Measurements from ENCODE around the gene C14orf180. TPM values are rescaled to one million over a fixed set of nuclear protein-coding genes. Genes with fewer than 3 reads are reported as not detected.

C14orf180 gene
- total RNA-seq, 1 donor = not detected

- H3K4me3 ChIP-seq (ENCODE audit: low read depth, low read length) = no peak overlapping the region
- TF ChIP-seq, protein P1, sequence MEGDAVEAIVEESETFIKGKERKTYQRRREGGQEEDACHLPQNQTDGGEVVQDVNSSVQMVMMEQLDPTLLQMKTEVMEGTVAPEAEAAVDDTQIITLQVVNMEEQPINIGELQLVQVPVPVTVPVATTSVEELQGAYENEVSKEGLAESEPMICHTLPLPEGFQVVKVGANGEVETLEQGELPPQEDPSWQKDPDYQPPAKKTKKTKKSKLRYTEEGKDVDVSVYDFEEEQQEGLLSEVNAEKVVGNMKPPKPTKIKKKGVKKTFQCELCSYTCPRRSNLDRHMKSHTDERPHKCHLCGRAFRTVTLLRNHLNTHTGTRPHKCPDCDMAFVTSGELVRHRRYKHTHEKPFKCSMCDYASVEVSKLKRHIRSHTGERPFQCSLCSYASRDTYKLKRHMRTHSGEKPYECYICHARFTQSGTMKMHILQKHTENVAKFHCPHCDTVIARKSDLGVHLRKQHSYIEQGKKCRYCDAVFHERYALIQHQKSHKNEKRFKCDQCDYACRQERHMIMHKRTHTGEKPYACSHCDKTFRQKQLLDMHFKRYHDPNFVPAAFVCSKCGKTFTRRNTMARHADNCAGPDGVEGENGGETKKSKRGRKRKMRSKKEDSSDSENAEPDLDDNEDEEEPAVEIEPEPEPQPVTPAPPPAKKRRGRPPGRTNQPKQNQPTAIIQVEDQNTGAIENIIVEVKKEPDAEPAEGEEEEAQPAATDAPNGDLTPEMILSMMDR (IDR thresholded peaks at IDR 0.05; ENCODE audit: insufficient read depth, low read length) = no peak
- no peak for DNase-seq (ENCODE audit: low read depth)
Measured at GRCh38 chr14:104537613-104537988, 42.0 kb upstream of the C14orf180 start.

DNA sequence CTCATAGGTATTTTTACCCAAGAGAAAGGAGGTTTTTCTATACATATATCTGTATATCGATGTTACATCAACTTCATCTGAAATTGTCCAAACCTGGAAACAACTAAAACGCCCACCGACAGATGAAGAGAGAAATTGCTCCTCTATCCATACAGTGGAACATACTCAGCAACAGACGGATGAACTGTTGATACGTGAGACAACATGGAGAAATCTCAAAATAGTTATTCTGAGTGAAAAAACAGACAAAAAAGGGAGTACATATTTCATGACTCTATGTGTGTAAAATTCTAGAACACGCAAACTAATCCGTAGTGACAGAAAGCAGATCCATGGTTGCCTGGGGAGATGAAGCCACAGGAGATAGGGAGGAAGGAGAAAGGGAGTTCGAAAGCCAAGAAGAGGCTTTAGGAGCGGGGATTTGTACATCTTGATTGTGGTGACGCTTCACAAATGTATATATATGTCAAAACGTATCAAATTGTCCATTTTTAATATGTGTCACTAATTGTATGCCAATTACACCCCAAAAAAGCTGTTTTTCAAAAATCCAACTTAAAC lies 37.6 kb upstream of the C14orf180 start:
- H3K4me3 ChIP-seq (ENCODE audit: low read depth, low read length) = no peak overlapping the region
- no peak for DNase-seq (ENCODE audit: low read depth)
- TF ChIP-seq, protein P1 (IDR thresholded peaks at IDR 0.05; ENCODE audit: insufficient read depth, low read length) = no peak

GRCh38 chr14:104542871-104543830 lies 36.4 kb upstream of the C14orf180 start:
- no peak overlapping the region for H3K4me3 ChIP-seq (ENCODE audit: low read depth, low read length)
- DNase-seq (ENCODE audit: low read depth) = no peak
- TF ChIP-seq, protein P1 (IDR thresholded peaks at IDR 0.05; ENCODE audit: insufficient read depth, low read length) = no peak

DNA sequence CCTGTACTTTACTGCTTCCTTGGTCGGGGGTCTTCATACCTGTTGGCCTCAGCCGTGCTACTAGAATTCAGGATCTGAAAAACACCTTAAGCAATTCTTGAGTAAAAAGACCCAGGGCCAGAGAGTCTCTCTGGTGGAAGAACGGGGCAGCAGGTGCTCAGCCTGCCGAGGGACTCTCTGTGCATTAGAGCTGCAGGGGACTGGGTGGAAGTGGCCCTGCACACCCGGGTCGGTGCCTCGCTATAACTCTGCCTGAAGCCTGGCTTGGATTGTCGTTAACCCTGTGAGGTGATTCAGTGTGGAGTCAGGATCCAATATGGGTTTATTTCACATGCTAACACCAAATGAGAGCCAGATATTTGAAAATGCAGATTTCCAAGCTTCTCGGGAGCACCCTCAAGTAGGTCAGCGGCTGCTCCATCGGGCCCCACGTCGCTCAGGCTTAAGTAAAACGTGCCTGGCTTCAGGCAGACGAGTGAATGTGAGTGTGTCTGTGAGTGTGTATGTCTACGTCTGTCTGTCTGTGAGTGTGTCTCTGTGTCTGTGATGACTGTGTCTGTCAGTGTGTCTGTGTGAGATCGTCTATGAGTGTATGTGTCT lies 35.1 kb upstream of the C14orf180 start:
- no peak for DNase-seq (ENCODE audit: low read depth)
- H3K4me3 ChIP-seq (ENCODE audit: low read depth, low read length) = no peak overlapping the region
- TF ChIP-seq, protein P1 (IDR thresholded peaks at IDR 0.05; ENCODE audit: insufficient read depth, low read length) = no peak

- no peak for DNase-seq (ENCODE audit: low read depth)
- TF ChIP-seq, protein P1 (IDR thresholded peaks at IDR 0.05; ENCODE audit: insufficient read depth, low read length) = no peak
- H3K4me3 ChIP-seq (ENCODE audit: low read depth, low read length) = no peak overlapping the region
Measured at GRCh38 chr14:104545151-104545941, 34.2 kb upstream of the C14orf180 start.

GRCh38 chr14:104545942-104546501 lies 33.5 kb upstream of the C14orf180 start:
- H3K4me3 ChIP-seq (ENCODE audit: low read depth, low read length) = no peak overlapping the region
- no peak for DNase-seq (ENCODE audit: low read depth)

More at GRCh38 chr14:104545942-104546501, 33.5 kb upstream of the C14orf180 start:
- TF ChIP-seq, protein P1 (IDR thresholded peaks at IDR 0.05; ENCODE audit: insufficient read depth, low read length) = no peak
